Measurements from ENCODE around the gene MOG. TPM values are rescaled to one million over a fixed set of nuclear protein-coding genes. Genes with fewer than 3 reads are reported as not detected.

MOG gene
- total and polyA plus RNA-seq, 8 donors, result not detected

DNA sequence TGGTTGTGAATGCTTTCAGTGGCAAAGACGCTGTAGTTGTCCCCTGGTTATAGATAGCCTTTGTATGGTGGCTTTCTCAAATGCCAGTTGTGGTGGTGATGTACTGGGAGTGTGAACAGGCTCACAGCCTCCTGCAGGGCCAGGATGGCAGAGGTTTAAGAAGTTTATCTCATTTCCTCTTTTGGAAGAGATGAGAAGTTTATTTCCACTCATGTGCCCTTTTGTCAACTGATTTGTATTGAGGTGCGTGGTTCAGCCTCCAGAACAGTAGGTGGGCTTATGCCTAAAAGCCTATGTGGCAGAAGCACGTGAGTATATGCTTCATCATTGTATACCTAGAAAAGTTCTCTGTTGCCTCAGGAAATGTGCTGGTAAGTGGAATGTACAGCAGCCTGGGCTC lies 37.7 kb downstream of the MOG start:
- H3K4me1 ChIP-seq, result no peaks in the 10 kb centered on the region
- ATAC-seq (no peak), FAIRE-seq (no peak), DNase-seq (no peak)
- H3K4me3 ChIP-seq, result no peak overlapping the region
- intact Hi-C loops (cut with DNase I), result no loop called here
- no peak for TF ChIP-seq CTCF (IDR thresholded peaks at IDR 0.05)
- 49 to 67% methylated on average over 3 of the region's 3 CpGs for WGBS, 2 donors
- H3K27ac ChIP-seq, result no peak overlapping the region
- H3K36me3 ChIP-seq, result no peaks in the 10 kb centered on the region
- H3K9me3 ChIP-seq, result no peaks in the 10 kb centered on the region
- peaks cover 0 to 3% (median 0%) of the 10 kb centered on the region in 4 donors for H3K27me3 ChIP-seq

DNA sequence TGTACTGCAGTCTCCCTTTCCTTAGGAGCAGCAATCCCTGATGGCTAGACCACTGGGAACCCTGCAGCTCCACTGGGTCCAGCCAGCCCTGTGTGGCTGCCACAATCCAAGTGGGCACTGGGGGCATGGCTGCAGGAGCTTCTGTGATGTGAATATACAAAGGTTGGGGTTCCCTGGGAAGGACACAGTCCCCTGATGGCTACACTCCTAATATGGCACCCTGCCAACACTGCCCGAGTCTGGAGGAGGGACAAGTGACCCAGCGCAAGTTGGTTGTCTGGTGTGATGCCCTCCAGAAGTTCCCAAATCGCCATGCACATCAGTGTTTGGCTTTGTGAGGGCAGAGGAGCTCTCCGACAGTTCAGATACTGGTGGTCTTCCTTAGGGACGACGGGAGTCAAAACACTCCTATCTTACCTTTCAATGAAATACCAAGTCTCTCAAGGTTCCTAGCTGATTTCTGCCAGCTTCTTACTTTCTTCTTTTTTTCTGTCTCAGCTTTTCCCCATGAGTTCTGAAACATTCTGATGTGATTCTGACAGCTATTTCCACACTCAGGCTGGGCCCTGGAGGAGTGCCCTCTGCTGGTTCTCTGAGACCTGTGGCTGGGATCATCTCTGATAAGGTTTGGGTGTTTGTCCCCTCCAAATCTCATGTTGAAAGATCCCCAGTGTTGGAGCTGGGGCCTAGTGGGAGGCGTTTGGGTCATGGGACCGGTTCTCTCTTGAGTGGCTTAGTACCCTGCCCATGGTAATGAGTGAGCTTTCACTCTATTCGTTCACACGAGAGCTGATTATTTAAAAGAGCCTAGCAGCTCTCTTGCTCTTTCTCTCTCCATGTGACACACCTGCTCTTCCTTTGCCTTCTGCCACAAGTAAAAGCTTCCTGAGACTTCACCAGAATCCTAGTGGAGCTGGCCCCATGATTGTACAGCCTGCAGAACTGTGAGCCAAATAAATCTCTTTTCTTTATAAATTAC lies 39.5 kb downstream of the MOG start:
- Histone ChIP-seq H3K27me3 (peaks cover 0 to 7% (median 0%) of the 10 kb centered on the region in 4 donors), H3K9me3 (no peaks in the 10 kb centered on the region), H3K4me3 (no peak overlapping the region), H3K27ac (no peak overlapping the region), H3K36me3 (no peaks in the 10 kb centered on the region), H3K4me1 (no peaks in the 10 kb centered on the region)
- no peak for DNase-seq
- FAIRE-seq, result no peak
- TF ChIP-seq CTCF (IDR thresholded peaks at IDR 0.05), result no peak
- WGBS, 2 donors, result 52 to 67% methylated on average over 10 of the region's 10 CpGs
- intact Hi-C loops (cut with DNase I), result no loop called here
- peak in 1 of 4 donors; percentile 40 for ATAC-seq

DNA sequence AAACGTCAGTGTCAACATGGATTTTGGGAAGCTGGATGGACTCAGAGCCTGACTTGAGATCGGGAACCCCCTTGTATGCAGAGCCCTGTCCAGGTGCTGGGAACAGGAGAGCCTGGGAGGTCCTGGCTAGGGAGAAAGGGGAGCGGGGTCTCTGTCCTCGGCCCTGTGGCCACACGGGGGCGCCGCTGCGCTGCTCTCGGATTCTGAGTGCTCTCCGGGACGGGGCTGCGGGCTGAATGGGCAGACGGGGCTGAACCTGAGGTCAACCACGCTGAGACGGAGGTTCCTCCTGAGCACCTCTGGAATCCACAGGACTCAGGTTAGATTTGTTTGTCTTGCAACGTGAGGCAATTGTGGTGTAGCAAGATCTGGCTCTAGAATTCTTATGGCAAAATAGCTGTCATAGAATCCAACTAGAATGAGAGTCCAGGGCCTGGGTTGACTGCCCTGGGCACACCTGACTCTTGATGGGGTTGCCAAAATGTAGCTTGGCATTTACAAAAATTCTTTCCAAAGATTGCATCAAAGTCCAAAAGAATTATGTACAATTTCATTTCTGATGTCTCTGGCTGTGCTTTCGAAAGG lies 45.7 kb downstream of the MOG start:
- ATAC-seq (peak in 2 of 4 donors; percentile 36 to 86), FAIRE-seq (no peak), DNase-seq (peak in 2 of 6 donors; percentile 66 to 80)
- H3K4me3 ChIP-seq, result no peak overlapping the region
- 24 to 26% methylated on average over 17 of the region's 17 CpGs for WGBS, 2 donors
- peak in 1 of 4 donors; percentile 58 for TF ChIP-seq CTCF (IDR thresholded peaks at IDR 0.05)
- H3K27ac ChIP-seq, result no peak overlapping the region
- H3K9me3 ChIP-seq, result no peaks in the 10 kb centered on the region
- peaks cover 0 to 7% (median 0%) of the 10 kb centered on the region in 4 donors for H3K27me3 ChIP-seq
- no peaks in the 10 kb centered on the region for H3K4me1 ChIP-seq
- no peaks in the 10 kb centered on the region for H3K36me3 ChIP-seq
- intact Hi-C loops (cut with DNase I), result loop anchor here in 1 of 3 donors (10.0 kb wide), 1 partner anchor 132 kb away; no protein-coding TSS in a partner anchor

DNA sequence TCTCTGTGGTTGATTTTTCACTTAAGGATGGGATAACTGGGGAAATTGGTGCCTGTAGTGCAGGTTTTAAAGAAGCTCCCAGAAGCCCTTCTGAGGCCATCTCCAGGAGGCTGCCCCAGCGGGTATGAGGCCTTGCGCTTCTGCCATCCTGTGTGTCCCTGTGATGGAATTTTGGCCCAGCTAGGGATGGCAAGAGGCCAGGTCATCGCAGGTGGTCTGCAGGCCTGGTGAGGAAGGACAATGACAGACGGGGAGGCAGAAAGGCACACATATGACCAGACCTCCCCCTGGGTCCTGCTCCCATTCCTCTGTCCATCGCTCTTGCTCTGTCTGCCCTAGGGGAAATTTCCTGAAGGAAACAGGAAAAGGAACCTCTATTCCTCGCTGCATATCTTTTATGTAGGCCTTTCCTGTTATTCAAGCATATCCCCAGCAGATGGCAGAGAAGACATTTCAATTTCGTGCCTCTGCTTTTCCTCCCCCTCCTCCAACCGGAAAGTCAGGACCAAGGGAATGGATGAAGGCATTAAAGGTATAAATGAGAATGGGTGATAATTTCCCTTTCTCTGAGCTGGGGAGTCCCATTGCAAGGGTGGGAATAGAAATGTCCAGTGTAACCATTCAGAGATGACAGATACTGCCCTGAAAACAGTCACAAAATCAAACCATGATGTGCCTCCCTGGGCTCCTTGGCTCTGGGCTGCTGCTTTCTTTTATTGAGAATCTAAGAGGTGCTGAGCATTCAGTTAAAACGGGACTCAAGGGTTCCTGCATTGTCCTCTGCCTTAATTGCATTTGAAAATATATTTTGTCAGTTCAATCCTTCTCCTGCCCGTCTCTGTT lies 48.7 kb downstream of the MOG start:
- no peak for FAIRE-seq
- WGBS, 2 donors, result 33 to 35% methylated on average over 10 of the region's 10 CpGs
- H3K4me1 ChIP-seq, result no peaks in the 10 kb centered on the region
- no peak overlapping the region for H3K27ac ChIP-seq
- H3K27me3 ChIP-seq, result peaks cover 0 to 6% (median 0%) of the 10 kb centered on the region in 4 donors
- DNase-seq, result peak in 2 of 6 donors; percentile 26 to 46
- no peaks in the 10 kb centered on the region for H3K36me3 ChIP-seq
- ATAC-seq, result peak; percentile 69 to 94 (median 82)
- intact Hi-C loops (cut with DNase I), result loop anchor here in 1 of 3 donors (10.0 kb wide), 1 partner anchor 129 kb away; no protein-coding TSS in a partner anchor
- no peak overlapping the region for H3K4me3 ChIP-seq
- no peaks in the 10 kb centered on the region for H3K9me3 ChIP-seq
- TF ChIP-seq CTCF (IDR thresholded peaks at IDR 0.05), result peak in 2 of 4 donors; percentile 18 to 32
